Mucosa of gallbladder (tissue), 1 donor: ENCODE measurements around the gene XPR1. TPM values are rescaled to one million over a fixed set of nuclear protein-coding genes. Genes with fewer than 3 reads are reported as not detected.
A peak's percentile ranks its signal among the peaks of the same experiment; 100 is the strongest.

ENCODE experiments used
- DNase-seq: peaks from one replicate; pipeline ENCODE4 v3.0.0-alpha.2; 2020; ENCODE audit warnings: low spot score
- total RNA-seq: library from RNA; stranded (reverse); gene quantifications from one replicate; pipeline ENCODE4 v1.2.1, GENCODE V29; 2021
- donor health status: DM: no; HTN: no; CAD: no.

XPR1 gene
- 32.6 TPM for total RNA-seq

DNA sequence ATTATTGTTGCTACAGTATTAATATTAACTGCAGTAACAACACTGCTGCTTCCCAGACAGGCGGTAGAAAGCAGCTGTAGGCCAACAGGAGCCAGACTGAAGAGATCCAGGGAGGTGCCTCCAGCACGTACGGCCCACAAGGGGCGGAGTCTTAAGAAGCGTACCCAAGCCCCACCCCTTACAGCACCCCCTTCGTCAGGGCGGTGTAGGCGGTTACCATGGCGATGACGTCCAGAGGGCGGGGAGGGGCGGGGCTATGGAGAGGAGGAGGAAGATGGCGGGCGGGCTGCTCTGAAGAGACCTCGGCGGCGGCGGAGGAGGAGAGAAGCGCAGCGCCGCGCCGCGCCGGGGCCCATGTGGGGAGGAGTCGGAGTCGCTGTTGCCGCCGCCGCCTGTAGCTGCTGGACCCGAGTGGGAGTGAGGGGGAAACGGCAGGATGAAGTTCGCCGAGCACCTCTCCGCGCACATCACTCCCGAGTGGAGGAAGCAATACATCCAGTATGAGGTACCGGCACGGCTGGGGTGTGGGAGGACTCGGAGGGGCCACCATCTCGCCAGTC lies at the start of gene XPR1:
Gene XPR1 (plus strand): TSS at position 257 of the 560 bp plus-strand sequence. CDS start 180 bp downstream, at position 437.
- DNase-seq, result peak; percentile 99

DNA sequence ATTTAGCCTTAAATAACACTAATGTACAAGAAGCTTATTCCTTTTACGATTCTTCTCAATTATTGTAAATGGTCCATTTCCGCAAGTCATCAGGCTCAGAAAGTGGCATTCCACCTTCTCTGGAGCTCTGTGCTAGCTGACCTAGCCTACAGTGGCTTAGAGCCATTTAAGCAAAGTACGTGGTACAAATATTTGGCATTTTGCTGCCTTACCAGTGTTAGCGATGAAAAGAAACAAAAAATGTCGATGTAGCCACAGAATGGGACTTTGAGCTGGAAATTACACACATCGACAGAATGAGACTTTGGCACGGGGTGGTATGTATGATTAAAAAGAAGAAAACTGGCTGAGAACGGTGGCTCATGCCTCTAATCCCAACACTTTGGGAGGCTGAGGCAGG lies 47.0 kb upstream of the XPR1 start:
- DNase-seq, result no peak

DNA sequence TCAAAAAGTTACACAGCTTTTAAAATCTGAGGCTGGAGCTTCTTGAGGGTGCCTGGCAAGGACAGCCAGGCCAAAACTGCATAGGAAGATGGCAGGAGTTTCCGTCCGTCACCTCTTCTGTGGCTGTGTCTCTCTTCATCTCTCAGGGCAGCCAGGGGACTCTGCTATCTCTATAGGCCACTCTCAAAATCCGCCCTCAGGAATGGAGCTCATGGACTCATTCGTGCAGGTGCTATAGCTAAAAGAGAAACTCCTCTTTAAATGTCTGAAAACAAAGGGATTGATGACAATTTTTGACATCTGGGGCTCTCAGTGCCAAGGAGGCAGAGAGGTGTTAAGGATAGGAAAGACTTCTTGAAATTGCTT lies 45.8 kb upstream of the XPR1 start:
- no peak for DNase-seq

DNA sequence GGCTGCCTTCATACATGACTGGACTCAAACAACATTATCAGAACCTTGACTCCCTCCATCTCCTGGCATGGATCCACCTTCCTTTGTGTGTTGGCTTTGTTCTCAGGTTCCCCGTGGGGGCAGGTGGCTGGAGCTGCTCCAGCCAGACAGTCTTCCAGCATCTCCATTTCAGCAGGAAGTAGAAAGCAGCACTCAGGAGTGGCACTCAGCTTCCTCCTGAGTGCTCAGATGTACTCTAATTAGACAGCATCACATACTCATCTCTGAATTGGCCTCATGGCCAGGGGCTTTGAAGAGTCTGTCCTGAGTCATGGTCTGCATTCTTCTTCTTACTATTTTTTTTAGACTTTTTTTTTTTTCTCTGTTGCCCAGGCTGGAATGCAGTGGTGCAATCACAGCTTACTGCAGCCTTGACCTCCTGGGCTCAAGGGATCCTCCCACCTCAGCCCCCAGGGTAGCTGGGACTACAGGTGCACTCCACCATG lies 45.1 kb upstream of the XPR1 start:
- peak; percentile 80 for DNase-seq

DNA sequence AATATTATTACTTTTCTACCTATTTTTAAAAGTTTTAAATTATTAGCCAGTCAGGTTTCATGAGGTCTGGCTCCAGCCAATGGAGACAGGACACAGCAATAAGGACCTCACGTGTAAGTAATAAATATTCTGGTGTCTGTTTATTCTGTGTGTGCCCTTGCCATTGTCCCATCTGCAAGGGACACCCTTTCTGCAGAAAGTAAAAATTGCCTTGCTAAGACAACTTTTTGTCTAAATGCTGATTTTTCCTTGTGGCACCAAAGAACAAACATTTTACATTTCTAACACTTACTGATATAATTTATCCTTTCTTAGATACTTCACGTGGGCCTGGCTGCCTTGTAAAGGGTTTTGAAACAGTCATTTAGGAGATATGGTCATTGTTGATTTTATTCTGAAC lies 43.7 kb upstream of the XPR1 start:
- DNase-seq, result no peak

- DNase-seq, result no peak
Measured at GRCh38 chr1:180590889-180591288, 40.9 kb upstream of the XPR1 start.

DNA sequence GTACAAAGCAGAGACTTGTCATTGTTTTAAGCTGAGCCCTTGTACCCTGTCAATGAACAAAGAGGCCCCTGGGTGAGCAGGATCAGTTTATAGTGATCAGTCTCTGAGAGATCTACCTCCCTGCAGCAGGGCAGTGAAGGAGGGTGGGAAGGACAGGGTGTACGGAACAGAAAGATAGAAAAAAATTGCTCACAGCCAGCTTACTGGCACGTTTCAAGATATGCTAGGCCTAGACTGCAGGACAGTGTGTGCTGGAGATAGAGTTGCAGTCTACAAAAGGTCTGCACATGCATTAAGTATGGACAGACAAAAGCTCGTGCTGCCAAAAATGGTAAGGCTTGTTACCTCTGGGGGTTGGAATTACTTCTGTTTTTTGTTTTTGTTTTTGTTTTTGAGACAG lies 38.4 kb upstream of the XPR1 start:
- no peak for DNase-seq

- DNase-seq, result no peak
Measured at GRCh38 chr1:180594723-180595122, 37.1 kb upstream of the XPR1 start.

GRCh38 chr1:180595966-180596365 lies 35.9 kb upstream of the XPR1 start:
- DNase-seq, result no peak

DNA sequence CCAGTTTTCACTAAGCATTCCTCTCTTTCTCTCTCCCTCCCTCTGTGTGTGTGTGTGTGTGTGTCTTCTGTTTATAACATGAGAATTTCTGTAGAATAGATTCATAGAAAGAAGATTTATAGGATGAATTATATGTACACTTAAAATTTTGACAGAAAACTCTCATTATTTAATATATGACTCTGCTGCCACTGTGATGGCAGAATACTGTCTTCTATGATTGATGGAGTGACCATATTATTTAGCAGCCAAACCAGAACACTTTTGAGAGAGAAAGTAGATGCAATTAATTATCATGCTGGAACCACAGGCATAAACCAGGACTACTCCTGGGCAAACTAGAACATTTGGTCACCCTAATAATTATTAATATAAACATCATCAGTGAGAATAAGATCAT lies 34.3 kb upstream of the XPR1 start:
- DNase-seq, result no peak

- peak; percentile 65 for DNase-seq
Measured at GRCh38 chr1:180598333-180598974, 33.4 kb upstream of the XPR1 start.

DNA sequence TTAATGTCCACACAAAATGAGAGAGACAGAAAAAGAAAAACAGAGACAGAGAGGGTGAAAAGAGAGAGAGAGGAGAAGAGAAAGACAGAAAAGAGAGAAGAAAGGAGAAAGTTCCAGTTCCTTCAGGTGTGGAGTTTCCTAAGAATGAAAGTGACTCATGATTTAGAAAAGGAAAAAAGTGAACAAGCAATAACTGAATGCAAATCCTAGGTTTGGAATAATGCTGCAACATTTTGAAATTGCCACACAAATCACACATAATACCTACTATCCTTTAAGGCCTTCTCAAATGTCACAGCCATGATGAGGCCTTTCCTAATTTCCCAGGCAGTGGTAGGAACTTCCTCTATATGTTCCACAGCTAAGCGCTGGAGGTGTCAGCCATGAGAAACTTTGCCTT lies 31.5 kb upstream of the XPR1 start:
- DNase-seq, result no peak

DNA sequence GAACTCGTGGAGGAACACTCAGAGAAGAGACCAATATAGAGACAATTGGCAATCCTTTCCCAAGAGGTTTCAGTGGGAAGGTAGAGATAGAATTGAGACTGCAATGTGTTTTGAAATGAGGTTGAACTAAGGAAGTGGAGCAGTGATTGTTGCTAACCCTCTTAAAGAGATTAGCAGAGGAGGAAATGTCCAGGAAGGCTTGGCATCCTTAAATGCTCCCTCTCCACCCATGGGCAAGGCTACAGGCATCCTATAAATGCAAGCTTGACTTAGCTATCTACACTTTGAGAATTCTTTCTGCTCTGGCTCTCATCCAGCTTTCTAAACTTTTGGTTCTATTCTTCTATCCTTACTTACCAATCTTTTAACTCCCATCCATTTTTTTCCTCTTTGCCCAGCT lies 30.3 kb upstream of the XPR1 start:
- no peak for DNase-seq

- DNase-seq, result no peak
Measured at GRCh38 chr1:180603223-180603849, 28.5 kb upstream of the XPR1 start.

GRCh38 chr1:180603850-180604226 lies 28.0 kb upstream of the XPR1 start:
- no peak for DNase-seq

- no peak for DNase-seq
Measured at GRCh38 chr1:180606155-180606554, 25.7 kb upstream of the XPR1 start.

DNA sequence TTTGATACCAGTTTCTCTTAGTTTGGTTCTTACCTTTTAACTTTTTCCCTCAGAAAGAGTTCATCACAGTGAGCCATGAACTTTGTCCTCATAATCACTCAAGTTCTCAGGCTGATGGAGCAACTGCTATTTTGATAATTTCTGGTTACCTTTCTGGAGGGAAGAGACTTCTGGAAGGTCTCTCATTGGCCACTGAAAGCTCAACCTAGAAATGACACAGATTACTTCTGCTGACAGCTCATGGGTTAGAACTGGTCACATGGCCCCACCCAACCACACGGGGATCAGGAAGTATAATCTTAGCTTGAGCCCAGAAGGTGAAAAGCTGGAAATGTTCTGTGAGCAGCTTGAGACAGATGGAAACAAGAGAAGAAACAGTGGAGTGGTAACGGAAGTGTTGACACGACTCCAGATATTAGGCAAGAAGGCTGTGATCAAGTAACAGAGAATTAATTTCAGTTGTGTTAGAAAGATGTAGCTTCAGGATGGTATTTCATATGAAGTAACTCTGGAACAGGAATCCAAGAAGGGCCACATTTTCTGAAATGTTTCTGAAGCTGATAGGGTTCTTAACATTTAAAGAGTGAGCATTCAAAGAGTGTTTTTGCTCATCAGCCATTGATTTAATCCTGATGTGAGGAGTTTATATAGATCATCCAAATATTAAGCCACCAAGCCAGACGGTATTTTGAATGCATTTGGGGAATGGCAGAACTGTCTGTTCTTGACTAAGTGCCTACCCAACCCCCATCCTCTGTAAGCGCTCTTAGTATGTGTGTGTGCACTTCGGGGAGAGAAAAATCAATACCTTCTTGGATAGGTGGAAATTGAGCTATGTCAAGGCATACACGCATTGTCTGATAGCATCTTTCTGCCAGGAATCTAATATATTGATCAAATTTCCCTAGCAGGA lies 21.9 kb upstream of the XPR1 start:
- DNase-seq, result no peak

- DNase-seq, result no peak
Measured at GRCh38 chr1:180610556-180611015, 21.2 kb upstream of the XPR1 start.

DNA sequence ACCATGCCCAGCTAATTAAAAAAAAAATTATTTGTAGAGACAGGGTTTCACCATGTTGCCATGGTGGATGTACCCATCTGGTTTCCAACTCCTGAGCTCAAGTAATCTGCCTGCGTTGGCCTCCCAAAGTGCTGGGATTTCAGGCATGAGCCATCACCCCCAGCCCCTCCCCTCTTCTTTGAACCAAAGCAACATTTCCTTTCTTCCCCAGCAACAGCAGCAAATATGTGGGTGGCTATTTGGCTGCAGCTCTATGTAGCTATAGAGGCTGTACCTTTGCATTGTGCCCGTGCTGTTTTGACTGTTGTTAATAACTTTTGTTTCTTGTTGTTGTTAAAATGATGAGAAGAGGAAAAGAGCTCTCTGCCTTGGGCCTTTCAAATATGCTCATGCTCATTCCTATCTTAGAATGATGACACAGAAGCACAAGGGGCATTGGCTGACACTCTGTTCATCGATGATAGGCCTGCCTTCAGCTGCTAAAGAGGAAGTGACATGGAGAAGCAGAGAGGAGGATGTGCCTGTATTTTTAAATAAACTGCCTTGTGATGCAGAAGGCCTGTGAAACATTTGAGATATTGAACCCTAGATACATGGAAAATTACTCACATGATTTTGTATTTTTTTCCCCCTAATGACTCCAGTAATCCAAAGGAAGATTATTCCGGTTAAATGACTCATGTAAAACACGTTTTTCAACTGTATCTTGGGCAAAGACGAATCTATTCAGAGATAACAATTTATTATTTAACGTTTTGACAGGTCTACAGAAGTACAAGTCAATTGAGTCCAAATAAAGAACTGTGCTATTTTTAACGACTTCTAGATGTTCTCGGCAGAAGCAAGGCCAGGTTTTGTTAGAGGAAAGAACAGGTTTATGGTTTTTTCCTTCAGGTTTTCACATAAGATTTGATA lies 20.5 kb upstream of the XPR1 start:
- DNase-seq, result no peak

- no peak for DNase-seq
Measured at GRCh38 chr1:180612632-180613031, 19.2 kb upstream of the XPR1 start.

DNA sequence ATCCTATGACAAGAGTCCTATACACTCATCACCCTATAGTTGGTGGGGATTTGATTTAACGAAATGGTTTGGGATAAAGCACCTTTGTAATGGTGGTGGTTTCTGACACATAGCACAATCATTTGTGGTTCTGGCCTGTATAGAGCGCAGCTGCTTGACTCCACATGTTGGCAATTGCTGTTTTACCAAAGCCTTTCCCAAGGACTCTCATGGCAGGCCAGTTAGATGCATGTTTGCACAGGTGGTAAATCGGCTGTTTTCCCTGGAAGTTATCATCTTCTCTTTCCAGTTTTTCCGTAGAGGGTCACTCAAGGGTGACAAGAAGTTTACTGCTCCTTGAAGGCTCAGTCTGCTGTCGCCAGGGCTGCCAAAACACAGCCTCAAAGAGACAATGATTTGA lies 17.1 kb upstream of the XPR1 start:
- no peak for DNase-seq
